Measurements from ENCODE around the gene FOXR1.
"Not testable (repeated sequence)": the region's sequence is repeated elsewhere in the genome, so short reads cannot be mapped to it uniquely, and the experiment has no call there.

Gene FOXR1

GRCh38 chr11:118980191-118980881 is 8.8 kb downstream of the FOXR1 start:
- H3K4me3 ChIP-seq (ENCODE audit: low read depth, low read length), result no peak overlapping the region
- TF ChIP-seq CTCF (conservative IDR thresholded peaks at IDR 0.05; ENCODE audit: low read depth, low read length), result no peak
- DNase-seq (ENCODE audit: low read depth), result peak; percentile 37

GRCh38 chr11:118984337-118984736 is 12.8 kb downstream of the FOXR1 start:
- not testable (repeated sequence) for DNase-seq (ENCODE audit: low read depth)

GRCh38 chr11:118984825-118985224 is 13.3 kb downstream of the FOXR1 start:
- no peak for DNase-seq (ENCODE audit: low read depth)
- H3K4me3 ChIP-seq (ENCODE audit: low read depth, low read length), result no peak overlapping the region
- TF ChIP-seq CTCF (conservative IDR thresholded peaks at IDR 0.05; ENCODE audit: low read depth, low read length), result no peak

More at GRCh38 chr11:118984337-118984736, 12.8 kb downstream of the FOXR1 start:
- H3K4me3 ChIP-seq (ENCODE audit: low read depth, low read length), result not testable (repeated sequence)

GRCh38 chr11:118988280-118988679 is 16.7 kb downstream of the FOXR1 start:
- no peak overlapping the region for H3K4me3 ChIP-seq (ENCODE audit: low read depth, low read length)
- no peak for TF ChIP-seq CTCF (conservative IDR thresholded peaks at IDR 0.05; ENCODE audit: low read depth, low read length)

GRCh38 chr11:118991486-118992038 is 20.0 kb downstream of the FOXR1 start:
- DNase-seq (ENCODE audit: low read depth); H3K4me3 ChIP-seq (ENCODE audit: low read depth, low read length): not testable (repeated sequence)

More at GRCh38 chr11:118988280-118988679, 16.7 kb downstream of the FOXR1 start:
- no peak for DNase-seq (ENCODE audit: low read depth)

- peak; percentile 36 for TF ChIP-seq CTCF (conservative IDR thresholded peaks at IDR 0.05; ENCODE audit: low read depth, low read length)
- DNase-seq (ENCODE audit: low read depth), result no peak
These were observed 25.5 kb downstream of the FOXR1 start for GRCh38 chr11:118996926-118997626.

GRCh38 chr11:118997627-118998387 is 26.2 kb downstream of the FOXR1 start, which contains the start of gene CENATAC:
TSS of gene CENATAC (plus strand) at chr11:118998138. CDS start at chr11:118998198, 60 bp downstream.
- TF ChIP-seq CTCF (conservative IDR thresholded peaks at IDR 0.05; ENCODE audit: low read depth, low read length), result no peak
- DNase-seq (ENCODE audit: low read depth), result peak; percentile 86
- H3K4me3 ChIP-seq (ENCODE audit: low read depth, low read length), result peak within 1 kb of the TSS; percentile 85

More at GRCh38 chr11:118996926-118997626, 25.5 kb downstream of the FOXR1 start:
- H3K4me3 ChIP-seq (ENCODE audit: low read depth, low read length), result peak overlapping the region; percentile 85
